HepG2 (cell line): Measurements from ENCODE around the gene CNNM4. TPM values are rescaled to one million over a fixed set of nuclear protein-coding genes. Genes with fewer than 3 reads are reported as not detected.

Experiments
- ARID2 ChIP-seq: sonication (generic); formaldehyde crosslinking; IDR thresholded peaks from 2 replicates; pipeline ENCODE4 v1.8.1; 2022; ENCODE audit warnings: mild to moderate bottlenecking, missing genetic modification reagents, borderline replicate concordance
- BCL3 ChIP-seq: sonication (generic); formaldehyde crosslinking; IDR thresholded peaks from 2 replicates; pipeline ENCODE4 v1.5.1; 2020; ENCODE audit warnings: mild to moderate bottlenecking, missing genetic modification reagents, moderate library complexity
- EP300 ChIP-seq, 3 experiments: sonication (generic) in 1 of 3; formaldehyde crosslinking in 1 of 3; IDR thresholded peaks; 2 replicates each; pipeline versions ENCODE4 v1.5.1 to v1.6.1; 2011 to 2020; ENCODE audit warnings: low read depth in 2 of 3, low read length in 2 of 3, borderline replicate concordance in 1 of 3, improper control_type of control experiment in 1 of 3, mild to moderate bottlenecking in 1 of 3, missing genetic modification reagents in 1 of 3, moderate library complexity in 1 of 3
- HOXA3 ChIP-seq: sonication (generic); formaldehyde crosslinking; IDR thresholded peaks from 2 replicates; pipeline ENCODE4 v1.5.0; 2020; ENCODE audit warnings: missing genetic modification reagents
- JARID2 ChIP-seq: sonication (generic); formaldehyde crosslinking; IDR thresholded peaks from 2 replicates; pipeline ENCODE4 v1.8.1; 2023; ENCODE audit warnings: missing genetic modification reagents, inconsistent platforms; ENCODE audit not compliant: insufficient replicate concordance
- KDM6A ChIP-seq: IDR thresholded peaks from 2 replicates; pipeline ENCODE4 v1.6.1; 2016; ENCODE audit warnings: low read depth
- MBNL3 ChIP-seq: fragments of 250-450 bp; sonication (Bioruptor Pico); conservative IDR thresholded peaks from 2 replicates; pipeline ENCODE4 v1.8.0; 2022; ENCODE audit warnings: mild to moderate bottlenecking, inconsistent platforms
- PRMT3 ChIP-seq: sonication (generic); formaldehyde crosslinking; IDR thresholded peaks from 2 replicates; pipeline ENCODE4 v1.8.1; 2022; ENCODE audit warnings: low read depth, mild to moderate bottlenecking, moderate library complexity, missing genetic modification reagents, borderline replicate concordance
- SIN3B ChIP-seq: fragments of 150-350 bp; IDR thresholded peaks from 2 replicates; pipeline ENCODE4 v1.6.1; 2014; ENCODE audit warnings: low read length
- SNAI1 ChIP-seq: sonication (generic); formaldehyde crosslinking; IDR thresholded peaks from 2 replicates; pipeline ENCODE4 v1.5.0; 2020; ENCODE audit warnings: mild to moderate bottlenecking, missing genetic modification reagents, borderline replicate concordance
- SP4 ChIP-seq: sonication (generic); formaldehyde crosslinking; IDR thresholded peaks from 2 replicates; pipeline ENCODE4 v1.8.1; 2023; ENCODE audit warnings: mild to moderate bottlenecking, missing genetic modification reagents
- SRSF9 ChIP-seq: fragments of 200-400 bp; formaldehyde crosslinking; IDR thresholded peaks from 2 replicates; pipeline ENCODE4 v1.6.1; 2018; ENCODE audit warnings: borderline replicate concordance, mild to moderate bottlenecking, low read depth, low read length; ENCODE audit not compliant: insufficient read depth, poor library complexity, severe bottlenecking
- SYNCRIP ChIP-seq: fragments of 200-400 bp; formaldehyde crosslinking; IDR thresholded peaks from 2 replicates; pipeline ENCODE4 v1.6.1; 2018; ENCODE audit warnings: mild to moderate bottlenecking, low read depth, low read length; ENCODE audit not compliant: insufficient read depth
- ZBTB46 ChIP-seq: sonication (generic); formaldehyde crosslinking; IDR thresholded peaks from 2 replicates; pipeline ENCODE4 v1.4.0; 2020; ENCODE audit warnings: mild to moderate bottlenecking, missing genetic modification reagents, borderline replicate concordance
- ZMYM2 ChIP-seq: sonication (generic); formaldehyde crosslinking; IDR thresholded peaks from 2 replicates; pipeline ENCODE4 v1.8.0; 2022; ENCODE audit warnings: mild to moderate bottlenecking, missing genetic modification reagents
- ZNF263 ChIP-seq: sonication (generic); formaldehyde crosslinking; IDR thresholded peaks from 2 replicates; pipeline ENCODE4 v1.4.0; 2020; ENCODE audit warnings: missing genetic modification reagents
- ZNF354B ChIP-seq: sonication (generic); formaldehyde crosslinking; IDR thresholded peaks from 2 replicates; pipeline ENCODE4 v1.8.0; 2022; ENCODE audit warnings: mild to moderate bottlenecking, missing genetic modification reagents
- ZNF558 ChIP-seq: sonication (generic); formaldehyde crosslinking; IDR thresholded peaks from 2 replicates; pipeline ENCODE4 v1.9.0; 2022; ENCODE audit warnings: mild to moderate bottlenecking, missing genetic modification reagents, borderline replicate concordance
- ZNF780A ChIP-seq: sonication (generic); formaldehyde crosslinking; IDR thresholded peaks from 2 replicates; pipeline ENCODE4 v1.8.0; 2022; ENCODE audit warnings: mild to moderate bottlenecking, missing genetic modification reagents, moderate library complexity
- ZNF790 ChIP-seq: sonication (generic); formaldehyde crosslinking; IDR thresholded peaks from 2 replicates; pipeline ENCODE4 v1.8.0; 2022; ENCODE audit warnings: missing genetic modification reagents, mild to moderate bottlenecking, borderline replicate concordance
- polyA plus RNA-seq, 8 experiments: library from polyadenylated mRNA; depleted of rRNA in 3 of 8; stranded (reverse) in 7 of 8; unstranded in 1 of 8; fragments of >200 nt; fragmentation: Illumina TruSeq in 4 of 8; extraction: Trizol in 4 of 8; gene quantifications; 2 replicates each; pipeline versions ENCODE4 v1.2.1 to v1.2.3, GENCODE V29; 2011 to 2016; ENCODE audit warnings: low read depth in 4 of 8, missing spikeins in 1 of 8, mixed read lengths in 1 of 8; ENCODE audit not compliant: insufficient read depth in 1 of 8
- total RNA-seq, 5 experiments: library from RNA; depleted of rRNA; stranded (reverse); fragments of >200 nt; fragmentation: Illumina TruSeq; extraction: Trizol; gene quantifications; 2 replicates each; pipeline ENCODE4 v1.2.3, GENCODE V29; 2016; ENCODE audit warnings: low read depth in 1 of 5
- TF ChIP-seq, protein P1 (sequence below): sonication (generic); formaldehyde crosslinking; IDR thresholded peaks from 2 replicates; pipeline ENCODE4 v1.4.0; 2020; ENCODE audit warnings: missing genetic modification reagents, borderline replicate concordance
- TF ChIP-seq, protein P2 (sequence below): sonication (generic); formaldehyde crosslinking; IDR thresholded peaks from 2 replicates; pipeline ENCODE4 v1.5.0; 2020; ENCODE audit warnings: missing genetic modification reagents

The CNNM4 gene
- total and polyA plus RNA-seq, 2 of the 13 experiments (the other 11 are each of a cell fraction or from before 2014, with no cell fraction given) = 5.9 to 8.4 TPM

DNA sequence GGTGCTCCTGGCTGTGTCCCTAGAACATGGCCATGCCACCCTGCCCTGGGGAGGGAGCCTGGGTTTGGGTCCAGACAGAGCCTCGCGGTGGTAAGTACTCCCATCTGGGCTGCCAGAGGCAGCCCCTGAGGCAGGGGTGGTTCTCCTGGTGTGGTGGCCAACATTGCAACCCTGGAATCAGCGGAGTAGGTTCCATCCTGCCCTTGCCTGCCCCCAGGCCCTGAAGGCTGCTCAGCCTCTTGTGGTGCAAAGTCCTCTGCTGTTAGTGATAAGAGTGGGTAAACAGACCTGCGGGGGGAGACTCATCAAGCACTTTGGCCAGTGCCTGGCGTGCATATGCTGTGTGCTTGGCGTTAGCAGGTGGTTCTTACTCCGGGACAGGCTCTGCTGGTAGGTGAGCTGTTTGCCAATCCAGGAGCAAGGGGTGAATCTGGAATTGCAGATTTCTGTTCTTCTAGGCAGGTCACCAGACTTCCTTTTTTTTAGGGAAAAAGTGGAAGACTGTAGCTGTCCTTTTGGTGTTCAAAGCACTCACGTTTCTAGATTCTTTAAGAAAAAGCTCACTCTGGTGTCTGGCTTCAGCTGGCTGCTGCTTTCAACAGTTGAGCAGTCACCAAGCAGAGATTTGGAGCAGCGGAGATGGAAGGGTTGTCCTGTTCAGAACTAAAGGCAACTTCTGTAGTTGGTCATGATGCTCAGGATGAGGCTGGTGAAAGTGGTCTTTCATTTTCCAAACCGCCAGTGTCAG is 58.6 kb downstream of the CNNM4 start (continued):
- TF ChIP-seq SRSF9 (no peak), SIN3B (no peak), HOXA3 (CRISPR knock-in tag) (peak; percentile 96), ZNF263 (CRISPR knock-in tag) (peak; percentile 70; the same call in 1 of the 2 replicates), ZNF354B (no peak), ZMYM2 (CRISPR knock-in tag) (no peak; the same call in 1 of the 2 replicates), ZNF558 (no peak), BCL3 (0 out of 2 replicates have a peak, but pooled peaks have one; percentile 49), SNAI1 (peak; percentile 91; the same call in 1 of the 2 replicates), ZNF780A (CRISPR knock-in tag) (0 out of 2 replicates have a peak, but pooled peaks have one; percentile 21), EP300 (IDR thresholded peaks at IDR 0.05; ENCODE audit: low read depth in 2 of 2, low read length in 2 of 2) (peak; percentile 88 to 94), EP300 (CRISPR knock-in tag; IDR thresholded peaks at IDR 0.05; ENCODE audit: borderline replicate concordance) (peak; percentile 88; the same call in 1 of the 2 replicates), SP4 (CRISPR knock-in tag) (0 out of 2 replicates have a peak, but pooled peaks have one; percentile 81), KDM6A (CRISPR knock-in tag) (peak; percentile 98), PRMT3 (CRISPR knock-in tag) (no peak; the same call in 1 of the 2 replicates), JARID2 (CRISPR knock-in tag) (no peak), ARID2 (CRISPR knock-in tag) (peak; percentile 65; the same call in 1 of the 2 replicates), ZNF790 (CRISPR knock-in tag) (no peak), ZBTB46 (no peak), SYNCRIP (no peak), MBNL3 (CRISPR knock-in tag) (no peak)
- TF ChIP-seq, protein P1, sequence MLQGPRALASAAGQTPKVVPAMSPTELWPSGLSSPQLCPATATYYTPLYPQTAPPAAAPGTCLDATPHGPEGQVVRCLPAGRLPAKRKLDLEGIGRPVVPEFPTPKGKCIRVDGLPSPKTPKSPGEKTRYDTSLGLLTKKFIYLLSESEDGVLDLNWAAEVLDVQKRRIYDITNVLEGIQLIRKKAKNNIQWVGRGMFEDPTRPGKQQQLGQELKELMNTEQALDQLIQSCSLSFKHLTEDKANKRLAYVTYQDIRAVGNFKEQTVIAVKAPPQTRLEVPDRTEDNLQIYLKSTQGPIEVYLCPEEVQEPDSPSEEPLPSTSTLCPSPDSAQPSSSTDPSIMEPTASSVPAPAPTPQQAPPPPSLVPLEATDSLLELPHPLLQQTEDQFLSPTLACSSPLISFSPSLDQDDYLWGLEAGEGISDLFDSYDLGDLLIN (CRISPR knock-in tag) = no peak
- TF ChIP-seq, protein P2, sequence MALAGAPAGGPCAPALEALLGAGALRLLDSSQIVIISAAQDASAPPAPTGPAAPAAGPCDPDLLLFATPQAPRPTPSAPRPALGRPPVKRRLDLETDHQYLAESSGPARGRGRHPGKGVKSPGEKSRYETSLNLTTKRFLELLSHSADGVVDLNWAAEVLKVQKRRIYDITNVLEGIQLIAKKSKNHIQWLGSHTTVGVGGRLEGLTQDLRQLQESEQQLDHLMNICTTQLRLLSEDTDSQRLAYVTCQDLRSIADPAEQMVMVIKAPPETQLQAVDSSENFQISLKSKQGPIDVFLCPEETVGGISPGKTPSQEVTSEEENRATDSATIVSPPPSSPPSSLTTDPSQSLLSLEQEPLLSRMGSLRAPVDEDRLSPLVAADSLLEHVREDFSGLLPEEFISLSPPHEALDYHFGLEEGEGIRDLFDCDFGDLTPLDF (CRISPR knock-in tag) = no peak
